Measurements from ENCODE around the gene INMT. TPM values are rescaled to one million over a fixed set of nuclear protein-coding genes. Genes with fewer than 3 reads are reported as not detected.

The INMT gene
- polyA plus RNA-seq, 1 donor = 11.9 TPM

- no peak for DNase-seq
Observed at GRCh38 chr7:30728591-30729100, 23.3 kb upstream of the INMT start.

DNA sequence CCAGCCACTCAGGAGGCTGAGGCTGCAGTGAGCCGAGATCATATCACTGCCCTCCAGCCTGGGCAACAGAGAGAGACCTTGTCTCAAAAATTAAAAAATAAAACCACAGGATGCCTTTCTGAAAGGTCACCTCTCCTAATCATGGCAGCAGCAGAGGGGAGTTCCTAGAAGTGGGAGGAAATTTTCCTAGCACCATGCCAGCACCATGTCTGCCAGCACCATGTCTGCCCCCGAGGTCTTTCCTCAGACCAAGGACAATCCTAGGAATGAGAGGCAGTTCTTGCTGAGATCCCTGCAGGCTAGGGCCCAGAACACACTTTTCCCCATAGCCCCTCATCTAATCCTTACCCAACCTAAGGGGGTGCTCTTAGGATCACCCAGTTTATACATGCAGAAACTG is 22.3 kb upstream of the INMT start:
- DNase-seq = no peak

DNA sequence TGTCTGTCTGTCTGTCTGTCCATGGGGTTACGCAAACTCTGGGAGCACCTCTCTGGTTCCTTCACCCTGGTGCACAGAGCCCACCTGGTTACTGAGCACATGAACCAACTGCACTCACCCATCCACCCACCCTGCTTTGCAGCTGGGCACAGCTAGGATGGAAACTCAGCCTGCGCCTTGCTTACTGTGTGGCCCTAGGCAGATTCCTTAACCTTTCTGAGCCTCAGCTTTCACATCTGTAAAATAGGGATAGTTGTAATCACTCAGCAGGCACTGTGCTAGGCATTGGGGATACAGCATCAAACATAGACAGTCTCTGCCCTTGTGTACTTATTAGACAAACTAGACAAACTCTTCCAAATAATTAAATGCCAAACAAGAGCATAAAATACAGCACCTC is 21.8 kb upstream of the INMT start:
- no peak for DNase-seq

GRCh38 chr7:30730996-30731395 is 20.9 kb upstream of the INMT start:
- DNase-seq = no peak

DNA sequence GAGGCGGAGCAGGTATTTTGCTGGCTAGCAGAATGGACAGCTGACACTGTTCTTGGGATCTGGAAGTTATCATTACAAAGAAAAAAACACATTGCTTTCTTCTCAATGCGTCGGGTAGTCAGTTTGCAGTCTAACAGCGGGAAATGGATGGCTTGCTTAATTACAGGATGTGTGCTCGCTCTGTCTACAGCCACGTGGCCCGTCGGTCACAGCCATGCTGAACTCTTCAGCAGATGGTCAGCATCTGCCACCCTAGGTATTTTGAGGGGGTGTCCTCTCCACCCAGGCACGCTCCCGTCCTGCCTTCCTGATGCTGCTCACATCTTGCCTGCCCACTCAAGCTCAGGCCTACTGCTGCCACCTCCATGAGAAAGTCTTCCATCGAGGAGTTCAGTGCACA is 20.4 kb upstream of the INMT start:
- no peak for DNase-seq

DNA sequence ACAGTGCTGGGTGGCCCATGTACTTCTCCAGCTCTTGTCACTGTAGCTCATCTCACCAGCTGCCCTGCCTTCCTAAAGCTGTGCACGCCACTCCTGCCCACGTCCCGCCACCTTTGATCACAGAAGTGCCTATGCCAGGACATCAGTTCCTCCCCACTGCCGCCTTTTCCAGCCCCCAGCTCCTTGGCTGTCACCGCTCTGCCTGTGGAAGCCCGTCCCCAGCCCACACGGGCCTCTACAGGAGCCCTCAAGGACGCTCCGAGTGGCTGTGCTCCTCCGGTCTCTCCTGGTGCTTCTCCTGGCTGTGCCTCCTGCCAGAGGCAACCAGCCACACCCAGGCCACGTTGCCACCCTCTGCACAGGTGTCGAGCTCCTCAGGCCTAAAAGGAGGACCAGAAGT is 19.3 kb upstream of the INMT start:
- DNase-seq = no peak

DNA sequence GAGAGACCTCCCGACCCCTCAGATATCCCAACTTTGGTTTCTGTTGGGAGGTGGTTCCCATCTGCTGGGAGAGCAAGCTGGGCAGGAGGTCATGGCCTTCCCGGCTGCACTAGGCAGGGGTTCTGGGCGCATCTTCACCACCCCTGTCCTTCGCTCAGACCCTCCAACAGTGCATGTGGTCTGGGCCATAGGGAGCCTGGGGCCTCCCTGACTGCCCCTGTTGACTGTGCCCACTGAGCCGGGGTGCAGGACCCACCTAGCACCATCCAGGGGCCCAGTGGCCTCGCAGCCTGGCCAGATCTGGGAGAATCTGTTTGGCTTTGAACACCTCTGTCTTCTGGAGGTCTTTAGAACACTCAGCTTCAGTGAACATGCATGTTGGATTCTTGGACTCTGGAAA is 18.7 kb upstream of the INMT start:
- DNase-seq = no peak

DNA sequence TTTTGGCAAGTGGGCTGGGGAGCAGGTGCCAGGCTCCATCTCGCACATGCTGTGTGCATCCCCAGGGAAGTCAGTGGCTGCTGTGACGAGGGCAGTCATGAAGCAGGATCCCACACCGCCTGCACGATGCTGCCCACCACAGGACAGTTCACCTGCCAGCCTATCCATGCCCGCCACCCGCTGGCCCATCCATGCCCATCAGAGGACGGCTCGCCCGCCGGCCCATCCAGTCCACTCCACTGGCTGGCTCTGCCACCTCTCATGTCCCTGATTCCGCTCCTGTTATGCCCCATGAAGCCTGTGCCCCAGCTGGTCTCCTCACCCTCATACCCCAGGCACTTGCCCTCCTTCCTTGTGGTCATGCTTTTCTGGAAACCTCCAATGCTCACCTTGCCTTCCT is 18.2 kb upstream of the INMT start:
- DNase-seq = no peak

DNA sequence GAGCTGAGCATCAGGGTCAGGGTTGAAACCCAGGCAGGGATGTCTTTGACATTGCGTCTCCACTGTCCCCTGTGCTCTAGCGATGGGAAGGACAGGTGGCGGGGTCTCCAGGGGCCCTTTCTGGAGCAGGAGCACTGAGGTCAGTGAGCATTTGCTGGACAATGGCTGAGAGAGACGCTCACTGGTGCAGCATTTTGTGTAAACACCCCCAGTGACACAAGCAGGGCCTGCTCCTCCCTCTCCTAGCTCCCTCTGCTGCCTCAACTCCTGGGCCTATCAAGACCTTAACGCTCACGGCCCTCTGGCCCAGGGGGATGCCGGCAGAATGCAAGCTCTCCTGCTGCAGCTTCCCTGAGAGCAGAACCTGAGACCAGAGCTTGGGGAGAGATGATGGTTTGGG is 17.4 kb upstream of the INMT start:
- no peak for DNase-seq

GRCh38 chr7:30735631-30736030 is 16.3 kb upstream of the INMT start:
- no peak for DNase-seq

DNA sequence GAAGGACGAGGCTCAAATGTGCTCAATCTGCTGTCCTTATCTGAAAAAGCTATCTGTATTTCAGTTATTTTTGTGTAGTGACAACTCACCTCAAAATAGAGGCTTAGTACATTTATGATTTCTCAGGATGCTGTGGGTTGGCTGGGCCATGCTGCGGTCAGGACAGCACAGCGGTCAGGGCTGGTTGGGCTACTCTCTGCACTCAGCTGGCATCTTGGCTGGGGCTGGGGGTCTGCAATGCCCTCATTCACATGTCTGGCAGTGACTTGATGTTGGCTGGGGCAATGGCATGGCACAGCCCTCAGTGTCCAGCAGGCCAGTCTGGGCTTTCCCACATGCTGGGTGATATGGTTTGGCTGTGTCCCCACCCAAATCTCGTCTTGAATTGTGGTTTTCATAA is 15.6 kb upstream of the INMT start:
- DNase-seq = no peak

DNA sequence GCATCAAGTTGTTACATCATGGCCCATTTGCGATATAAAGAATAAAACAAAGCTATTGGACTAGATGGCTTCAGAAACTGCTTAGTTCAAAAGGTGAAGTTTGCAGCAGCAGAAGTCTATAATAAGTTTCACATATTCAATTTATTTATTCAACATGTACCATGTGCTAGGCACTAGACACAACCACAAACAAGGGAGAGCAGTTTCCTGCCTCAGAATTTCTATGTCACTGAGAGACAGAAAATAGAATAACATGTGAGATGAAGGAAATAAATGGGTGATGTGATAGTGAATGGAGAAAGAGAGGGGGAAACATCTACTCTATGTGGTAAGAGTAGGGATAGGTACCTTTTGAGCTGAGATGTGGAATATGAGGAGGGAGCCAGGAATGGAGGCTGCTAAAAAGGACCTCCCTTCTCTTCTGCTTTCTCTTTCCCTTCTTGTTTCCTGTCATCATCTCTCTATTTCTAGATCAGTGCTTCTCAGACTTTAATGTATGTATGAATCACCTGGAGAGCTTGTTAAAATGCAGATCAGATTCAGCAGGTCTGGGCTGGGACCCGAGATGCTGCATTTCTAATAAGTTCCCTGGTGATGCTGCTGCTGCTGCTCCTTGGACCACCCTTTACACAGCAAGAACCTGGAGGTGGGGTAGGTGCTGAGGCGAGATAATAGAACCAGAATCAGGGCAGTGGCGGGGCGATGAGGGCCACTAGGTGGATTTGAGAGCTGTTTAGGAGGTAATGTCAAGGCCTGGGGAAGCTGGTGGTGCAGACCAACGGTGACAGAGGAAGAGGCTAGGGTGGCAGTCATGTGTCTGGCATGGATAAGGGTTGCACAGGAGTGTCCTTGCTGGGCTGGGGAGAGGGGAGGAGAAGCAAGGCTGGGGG is 13.7 kb upstream of the INMT start:
- no peak for DNase-seq

- no peak for DNase-seq
Observed at GRCh38 chr7:30739691-30740090, 12.2 kb upstream of the INMT start.

DNA sequence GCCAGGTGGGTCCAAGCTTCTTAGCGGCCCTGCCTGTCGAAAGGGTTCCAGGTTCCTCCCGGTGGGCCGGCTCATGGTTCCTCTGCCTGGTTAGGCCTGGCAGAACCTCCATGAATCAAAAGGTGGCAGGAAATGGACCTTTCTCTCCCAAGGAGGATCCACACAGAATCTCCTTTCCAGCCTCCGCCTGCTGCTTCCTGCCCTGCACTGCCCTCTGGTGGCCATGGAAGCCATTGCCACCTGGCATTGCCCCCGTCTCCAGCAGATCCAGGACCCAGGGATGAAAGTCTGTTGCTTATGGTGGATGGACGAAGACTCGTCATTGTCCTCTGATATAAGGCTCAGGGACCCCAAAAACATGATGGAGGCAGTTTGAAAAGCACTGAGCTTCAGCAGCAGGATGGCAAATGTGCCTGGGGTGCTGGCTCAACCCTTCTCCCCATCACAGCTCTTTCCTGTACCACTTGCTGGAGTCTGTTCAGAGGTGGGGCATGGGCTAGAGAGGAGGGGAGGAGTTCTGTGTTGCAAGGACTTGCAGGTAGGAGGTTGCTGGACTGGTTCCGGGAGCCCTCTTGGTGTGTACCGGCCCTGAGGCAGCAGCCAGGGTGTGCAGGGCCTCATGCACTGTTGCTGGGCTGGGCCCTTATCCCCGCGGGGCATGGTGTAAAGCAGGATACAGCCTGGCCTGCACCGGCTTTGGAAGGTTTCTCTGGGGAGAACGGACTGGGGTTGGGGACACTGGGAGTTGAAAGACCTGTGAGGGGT is 11.3 kb upstream of the INMT start:
- DNase-seq = peak; percentile 79

DNA sequence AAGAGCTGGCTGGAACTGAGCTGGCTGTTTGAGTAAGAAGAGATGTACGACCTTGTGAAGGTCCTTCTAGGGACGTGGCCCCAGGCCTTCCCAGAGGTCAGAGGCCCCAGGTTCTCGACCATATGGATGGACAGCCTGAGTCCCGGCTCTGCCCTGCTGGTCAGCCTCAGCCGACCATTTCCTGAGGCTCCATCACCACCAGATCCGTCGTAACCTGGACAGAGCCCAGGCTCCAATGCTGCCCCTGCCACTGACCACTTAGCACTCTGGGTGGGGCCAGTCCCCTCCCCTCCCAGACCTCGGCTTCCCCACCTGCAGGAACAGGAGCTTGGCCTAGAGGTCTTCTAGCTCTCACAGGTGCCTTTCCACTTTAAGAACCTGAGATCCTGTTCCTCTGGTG is 10.6 kb upstream of the INMT start:
- no peak for DNase-seq

GRCh38 chr7:30743371-30744074 is 8.4 kb upstream of the INMT start:
- DNase-seq = peak; percentile 50

DNA sequence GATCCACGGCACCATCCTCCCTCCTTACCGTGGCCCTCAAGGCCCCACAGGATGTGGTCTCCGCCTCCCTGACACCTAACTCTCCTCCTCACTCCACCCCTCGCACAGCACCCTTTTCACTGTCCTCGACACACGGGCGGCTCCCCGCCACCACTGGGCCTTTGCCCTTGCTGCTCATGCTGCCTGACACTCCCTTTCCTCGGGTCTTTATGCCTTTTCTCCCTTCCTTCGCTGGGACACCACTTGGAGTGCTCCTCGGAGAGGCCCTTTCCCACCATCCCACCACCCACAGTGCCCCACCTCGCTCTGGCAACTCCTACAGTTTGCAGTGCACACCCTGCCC is 7.9 kb upstream of the INMT start:
- no peak for DNase-seq

DNA sequence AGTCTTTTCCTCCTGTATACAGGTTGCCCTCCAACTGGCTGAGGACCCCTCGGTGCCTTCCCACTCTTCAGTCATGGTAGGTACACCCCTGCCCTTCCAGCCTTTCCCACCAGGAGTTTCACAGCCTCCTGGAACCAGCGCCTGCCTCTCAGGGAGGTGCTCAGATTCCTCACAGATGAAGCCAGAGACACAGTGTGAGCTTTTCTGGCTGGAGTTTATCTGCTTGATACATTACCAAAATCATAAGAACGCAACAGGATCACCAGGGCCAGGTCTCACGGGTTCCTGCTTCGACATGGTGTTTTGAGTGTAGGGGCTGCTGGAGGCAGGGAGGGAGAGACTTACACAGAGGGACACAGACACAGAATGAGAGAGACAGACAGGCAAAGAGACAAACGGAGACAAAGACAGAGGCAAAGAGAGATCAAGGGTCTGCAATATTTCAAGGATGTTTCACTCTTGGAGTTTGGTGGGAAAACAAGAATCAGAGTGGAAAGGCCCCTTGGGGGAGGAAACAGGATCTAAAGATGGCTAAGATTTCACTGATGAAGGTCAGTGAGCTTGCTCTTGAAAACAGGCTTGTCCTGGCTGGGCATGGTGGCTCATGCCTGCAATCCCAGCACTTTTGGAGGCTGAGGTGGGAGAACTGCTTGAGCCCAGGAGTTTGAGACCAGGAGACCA is 6.5 kb upstream of the INMT start:
- no peak for DNase-seq

DNA sequence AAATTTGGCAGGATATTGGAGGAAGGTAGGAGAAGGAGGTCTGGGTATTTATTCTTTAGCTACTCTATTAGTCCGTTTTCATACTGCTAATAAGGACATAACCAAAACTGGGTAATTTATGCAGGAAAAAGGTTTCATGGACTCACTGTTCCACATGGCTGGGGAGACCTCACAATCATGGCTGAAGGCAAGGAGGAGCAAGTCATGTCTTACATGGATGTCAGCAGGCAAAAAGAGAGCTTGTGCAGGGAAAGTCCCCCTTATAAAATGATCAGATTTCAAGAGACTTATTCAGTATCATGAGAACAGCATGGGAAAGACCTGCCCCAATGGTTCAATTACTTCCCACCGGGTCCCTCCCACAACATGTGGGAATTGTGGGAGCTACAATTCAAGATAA is 1.9 kb upstream of the INMT start:
- DNase-seq = no peak

GRCh38 chr7:30750683-30751650 is 968 bp upstream of the INMT start:
- peak; percentile 68 for DNase-seq

- DNase-seq = no peak
Observed at GRCh38 chr7:30752484-30752883, 549 bp downstream of the INMT start.
